Medulla oblongata (tissue), 1 donor: Measurements from ENCODE around the gene SEC24C.
"Not testable (repeated sequence)": the region's sequence is repeated elsewhere in the genome, so short reads cannot be mapped to it uniquely, and the experiment has no call there.

ENCODE experiments used
- DNase-seq: peaks from one replicate; pipeline ENCODE4 v3.0.0-alpha.2; 2015; ENCODE audit errors: extremely low spot score

Gene SEC24C

GRCh38 chr10:73731588-73732375 lies 12.4 kb upstream of the SEC24C start:
- no peak for DNase-seq

DNA sequence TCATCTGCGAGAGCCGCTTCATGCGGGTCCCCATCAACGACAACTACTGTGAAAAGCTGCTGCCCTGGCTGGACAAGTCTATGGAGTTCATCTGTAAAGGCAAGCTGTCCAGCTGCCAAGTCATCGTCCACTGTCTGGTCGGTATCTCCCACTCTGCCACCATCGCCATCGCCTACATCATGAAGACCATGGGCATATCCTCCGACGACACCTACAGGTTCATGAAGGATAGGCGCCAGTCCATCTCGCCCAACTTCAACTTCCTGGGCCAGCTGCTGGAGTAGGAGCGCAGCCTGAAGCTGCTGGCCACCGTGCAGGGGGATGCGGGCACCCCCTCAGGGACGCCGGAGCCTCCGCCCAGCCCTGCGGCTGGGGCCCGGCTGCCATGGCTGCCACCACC lies 11.7 kb upstream of the SEC24C start:
- DNase-seq = no peak

DNA sequence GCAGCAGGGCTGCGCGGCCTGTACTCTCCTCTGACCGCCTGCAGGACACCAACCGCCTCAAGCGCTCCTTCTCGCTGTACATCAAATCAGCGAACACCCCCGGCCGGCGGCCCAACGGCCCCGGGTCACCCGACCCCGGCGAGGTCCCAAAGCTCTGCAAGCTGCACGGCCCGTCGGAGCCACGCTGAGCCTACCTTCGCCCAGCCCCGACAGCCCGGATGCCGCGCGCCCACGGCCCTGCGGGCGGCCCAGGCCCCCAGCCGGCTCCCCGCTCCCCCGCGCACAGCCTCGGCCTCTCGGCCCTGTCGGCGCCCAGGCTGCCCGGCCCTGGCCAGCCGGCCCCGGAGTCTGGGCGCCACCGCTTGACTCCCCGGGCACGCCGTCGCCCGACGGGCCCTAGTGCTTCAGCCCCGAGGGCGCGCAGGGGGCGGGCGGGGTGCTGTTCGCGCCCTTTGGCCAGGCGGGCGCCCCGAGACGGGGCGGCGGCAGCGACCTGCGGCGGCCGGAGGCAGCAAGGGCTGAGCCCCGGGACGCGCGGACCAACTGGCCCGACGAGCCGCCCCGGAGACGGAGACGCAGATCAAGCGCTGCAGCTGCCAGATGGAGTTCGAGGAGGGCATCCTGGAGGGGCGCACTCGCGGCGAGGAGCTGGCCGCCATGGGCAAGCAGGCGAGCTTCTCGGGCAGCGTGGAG lies 11.1 kb upstream of the SEC24C start:
- DNase-seq = no peak

- DNase-seq = no peak
Observed at GRCh38 chr10:73734028-73734720, 10.0 kb upstream of the SEC24C start.

DNA sequence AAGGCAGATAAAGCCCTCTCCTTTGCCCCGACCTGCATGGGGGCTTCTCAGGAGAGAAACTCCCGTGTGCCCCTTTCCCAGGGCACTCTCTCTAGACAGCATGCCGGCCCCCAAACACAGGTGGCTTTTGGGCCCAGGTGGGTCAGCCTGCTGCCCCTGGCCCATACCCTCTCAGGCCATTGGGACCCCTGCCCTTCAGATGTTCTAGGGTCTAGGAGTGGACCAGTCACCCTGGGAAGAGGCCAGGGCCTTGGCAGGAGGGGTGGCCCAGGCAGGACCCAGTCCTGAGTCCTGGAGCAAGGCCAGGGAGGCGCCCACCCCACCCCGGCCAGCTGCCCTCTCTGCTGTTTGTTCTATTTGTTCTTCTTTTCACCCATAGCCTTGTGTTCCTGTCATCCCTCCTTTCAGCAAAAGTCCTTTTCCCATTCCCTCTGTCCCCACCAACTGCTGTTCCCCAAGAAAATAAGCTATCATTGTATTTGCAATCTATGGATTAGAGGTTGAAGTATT lies 9.3 kb upstream of the SEC24C start:
- no peak for DNase-seq

DNA sequence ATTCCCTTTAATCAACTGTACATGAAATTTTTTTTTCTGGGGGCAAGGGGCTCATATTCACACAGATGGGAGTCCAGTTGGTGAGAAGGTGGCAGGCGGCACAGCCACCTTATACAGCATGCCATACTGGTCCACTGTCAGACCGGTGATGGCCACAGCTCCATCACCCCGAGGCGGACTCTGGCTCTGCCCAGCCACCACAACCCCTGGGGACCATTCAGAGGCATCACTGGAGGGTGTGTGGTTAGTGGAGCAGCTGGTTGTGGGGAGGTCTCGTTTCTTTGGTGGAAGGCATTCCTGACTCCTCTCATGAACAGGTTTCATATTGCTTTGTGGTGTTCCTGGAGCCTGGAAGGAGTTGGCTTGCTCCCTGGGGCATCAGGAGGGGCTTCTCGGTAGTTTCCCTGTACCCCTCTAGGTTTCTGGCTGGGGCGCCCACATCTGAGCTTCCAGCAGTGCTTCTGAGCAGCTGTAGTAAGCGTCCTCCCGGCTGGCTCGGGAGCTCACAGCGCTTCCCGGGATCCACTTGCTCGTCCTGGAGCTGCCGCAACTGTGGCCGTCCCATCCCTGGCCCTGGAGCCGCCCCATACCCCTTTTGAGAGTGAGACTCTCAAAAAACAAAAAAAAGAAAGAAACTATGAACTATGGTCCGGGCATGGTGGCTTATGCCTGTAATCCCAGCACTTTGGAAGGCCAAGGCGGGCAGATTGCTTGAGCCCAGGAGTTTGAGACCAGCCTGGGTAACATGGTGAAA lies 3.5 kb upstream of the SEC24C start:
- not testable (repeated sequence) for DNase-seq

- no peak for DNase-seq
Observed at GRCh38 chr10:73742454-73742734, 1.8 kb upstream of the SEC24C start.

- DNase-seq = no peak
Observed at GRCh38 chr10:73743327-73743904, 756 bp upstream of the SEC24C start.

DNA sequence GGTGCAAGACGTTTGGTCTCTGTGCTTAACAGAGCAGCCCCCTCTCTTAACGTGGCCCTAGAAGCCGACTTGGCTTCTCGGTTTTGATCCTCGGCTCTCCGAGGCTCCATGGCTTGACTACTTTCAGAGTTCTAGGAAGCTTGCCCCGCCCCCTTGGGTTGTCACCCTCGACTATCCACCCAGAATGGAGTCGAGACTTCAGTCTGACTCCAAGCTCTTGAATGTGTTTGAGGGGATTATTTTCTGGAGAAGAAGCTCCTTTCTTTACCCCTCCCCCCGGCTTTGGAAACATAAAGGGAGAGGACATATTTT lies 448 bp downstream of the SEC24C start:
- DNase-seq = no peak

- no peak for DNase-seq
Observed at GRCh38 chr10:73746721-73747120, 2.5 kb downstream of the SEC24C start.

DNA sequence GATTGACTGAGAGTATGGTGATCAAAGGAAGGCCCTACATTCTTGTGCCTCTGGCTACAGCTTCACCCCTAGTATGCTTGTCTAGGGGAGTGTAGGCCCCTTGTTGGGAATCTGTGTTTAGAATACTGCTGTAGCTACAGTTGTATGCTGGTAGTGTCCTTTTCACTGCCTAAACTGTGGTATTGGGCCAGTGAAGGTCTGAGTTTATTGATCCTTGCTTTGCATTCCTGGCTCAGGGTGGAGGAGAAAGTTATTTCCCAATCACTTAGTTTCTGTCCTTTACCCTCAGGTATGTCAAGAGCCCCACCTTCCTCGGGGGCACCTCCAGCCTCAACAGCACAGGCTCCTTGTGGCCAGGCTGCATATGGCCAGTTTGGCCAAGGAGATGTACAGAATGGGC lies 6.6 kb downstream of the SEC24C start:
- DNase-seq = no peak

DNA sequence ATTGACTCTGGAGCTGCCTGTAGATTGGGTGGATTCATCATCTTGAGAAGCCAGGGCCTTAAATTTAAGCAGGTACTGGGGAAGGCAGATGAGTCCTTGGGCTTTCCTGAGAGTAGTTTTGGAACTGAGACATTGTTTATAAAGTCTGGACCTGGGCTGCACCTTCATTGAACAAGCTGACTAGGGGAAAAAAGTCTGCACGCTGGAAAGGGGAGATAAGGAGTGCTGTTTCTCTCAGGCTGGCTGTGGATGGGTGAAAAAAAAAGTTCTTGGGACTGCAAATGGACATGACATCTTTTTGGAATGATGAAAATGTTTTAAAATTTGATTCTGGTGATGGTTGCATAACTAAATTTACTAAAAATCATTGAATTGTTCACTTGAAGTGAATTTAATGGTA lies 12.0 kb downstream of the SEC24C start:
- no peak for DNase-seq

GRCh38 chr10:73758704-73759511 lies 14.7 kb downstream of the SEC24C start:
- DNase-seq = no peak

DNA sequence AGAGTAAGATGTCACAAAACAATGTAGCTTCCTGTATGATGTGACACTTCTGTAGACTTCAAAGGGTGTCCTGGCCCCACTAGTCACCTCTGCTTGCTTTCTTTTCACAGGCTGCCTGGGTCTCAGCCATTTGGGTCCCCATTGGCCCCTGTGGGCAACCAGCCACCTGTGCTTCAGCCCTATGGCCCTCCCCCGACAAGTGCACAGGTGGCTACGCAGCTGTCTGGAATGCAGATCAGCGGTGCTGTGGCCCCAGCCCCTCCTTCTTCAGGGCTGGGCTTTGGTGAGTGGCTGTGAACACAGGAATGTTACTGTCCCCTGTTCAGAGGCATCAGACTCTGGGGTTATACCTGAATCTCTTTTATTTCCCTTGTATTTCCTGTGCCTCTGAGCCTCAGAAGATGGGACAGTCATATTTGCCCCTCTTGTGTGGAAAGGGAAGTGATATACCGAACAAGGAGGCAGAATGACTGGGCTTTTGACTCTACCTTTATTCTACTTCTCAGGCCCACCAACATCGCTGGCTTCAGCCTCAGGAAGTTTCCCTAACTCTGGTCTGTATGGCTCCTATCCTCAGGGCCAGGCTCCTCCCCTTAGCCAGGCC lies 15.4 kb downstream of the SEC24C start:
- DNase-seq = no peak

GRCh38 chr10:73761781-73762180 lies 17.6 kb downstream of the SEC24C start:
- DNase-seq = no peak

GRCh38 chr10:73762915-73763314 lies 18.7 kb downstream of the SEC24C start:
- no peak for DNase-seq

GRCh38 chr10:73763343-73763742 lies 19.2 kb downstream of the SEC24C start:
- no peak for DNase-seq

DNA sequence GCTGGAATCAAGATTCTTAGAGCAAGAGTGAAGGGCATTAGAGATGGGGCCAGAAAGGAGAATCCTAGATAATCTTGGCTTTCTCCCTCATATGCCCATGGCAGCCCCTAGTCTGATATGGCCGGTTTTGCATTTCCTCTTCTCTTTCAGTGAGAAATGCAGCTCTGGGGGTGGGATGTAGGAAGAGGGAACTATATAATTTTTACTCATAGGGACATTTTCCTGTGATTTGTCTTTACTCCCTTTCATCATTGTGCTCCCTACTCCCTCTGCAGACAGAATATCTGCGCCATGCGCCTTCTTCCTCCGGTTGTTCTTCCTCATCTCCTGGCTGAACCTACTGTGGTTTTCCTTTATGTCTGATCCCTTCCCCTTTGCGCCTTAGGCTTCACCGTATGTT lies 20.9 kb downstream of the SEC24C start:
- no peak for DNase-seq

DNA sequence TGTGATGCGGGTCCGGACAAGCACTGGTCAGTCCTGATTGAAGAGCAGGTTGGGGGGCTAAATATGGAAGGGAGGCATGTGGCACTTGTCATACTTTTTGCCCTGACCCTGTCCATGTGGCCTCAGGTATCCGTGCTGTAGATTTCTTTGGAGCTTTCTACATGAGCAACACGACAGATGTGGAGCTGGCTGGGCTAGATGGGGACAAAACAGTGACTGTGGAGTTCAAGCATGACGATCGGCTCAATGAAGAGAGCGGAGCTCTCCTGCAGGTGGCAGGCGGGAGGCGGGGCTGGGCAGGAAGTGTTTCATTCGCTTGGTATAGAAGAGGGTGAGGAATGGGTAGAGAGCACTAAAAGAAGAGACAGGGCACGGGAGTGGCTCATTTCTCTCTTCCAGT lies 24.7 kb downstream of the SEC24C start:
- DNase-seq = no peak

- no peak for DNase-seq
Observed at GRCh38 chr10:73769396-73769795, 25.2 kb downstream of the SEC24C start.
